GM19328 (cell line): ENCODE data around the gene SYTL1.

ENCODE experiments used
- ATAC-seq: cut with Tn5 transposase; IDR thresholded peaks from one replicate; pipeline ENCODE4 v1.9.1; 2021; ENCODE audit warnings: mild to moderate bottlenecking, moderate library complexity; ENCODE audit not compliant: unreplicated experiment

The SYTL1 gene

DNA sequence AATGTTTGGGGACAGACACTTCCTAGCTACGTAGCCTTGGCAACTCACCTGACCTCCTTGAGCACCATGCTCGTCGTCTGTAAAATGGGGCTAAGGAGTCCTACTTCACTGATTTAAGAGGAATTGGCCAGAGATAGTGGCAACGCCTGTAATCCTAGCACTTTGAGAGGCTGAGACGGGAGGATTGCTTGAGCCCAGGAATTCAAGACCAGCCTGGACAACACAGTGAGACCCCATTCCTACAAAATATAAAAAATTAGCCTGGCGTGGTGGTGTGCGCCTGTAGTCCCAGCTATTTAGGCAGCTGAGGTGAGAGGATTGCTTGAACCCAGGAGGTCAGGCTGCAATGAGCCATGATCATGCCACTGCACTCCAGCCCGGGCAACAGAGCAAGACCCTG, 4.5 kb downstream of the SYTL1 start:
- ATAC-seq, result no peak

DNA sequence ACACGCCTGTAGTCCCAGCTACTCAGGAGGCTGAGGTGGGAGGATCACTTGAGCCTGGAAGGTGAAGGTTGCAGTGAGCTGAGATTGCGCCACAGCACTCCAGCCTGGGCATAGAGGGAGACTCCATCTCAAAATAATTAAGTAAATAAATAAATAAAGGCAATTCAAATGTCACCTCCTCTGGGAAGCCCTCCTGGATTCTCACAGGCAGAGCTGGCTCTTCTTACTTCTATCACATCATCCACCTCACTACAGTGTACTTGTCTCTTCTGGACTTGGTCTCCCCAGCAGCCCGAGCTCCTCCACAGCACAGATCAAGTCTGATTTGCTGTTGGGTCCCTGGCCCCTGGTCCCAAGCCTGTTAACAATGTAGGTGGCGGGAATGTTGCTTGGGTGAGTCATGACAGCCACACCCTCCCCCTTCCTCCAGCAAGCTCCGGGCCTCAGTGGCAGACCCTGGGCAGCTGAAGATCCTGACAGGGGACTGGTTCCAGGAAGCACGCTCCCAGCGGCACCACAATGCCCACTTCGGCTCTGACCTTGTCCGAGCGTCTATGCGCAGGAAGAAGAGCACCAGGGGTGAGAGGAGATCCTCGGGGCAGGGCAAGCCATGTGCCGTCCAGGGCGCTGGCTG, 5.3 kb downstream of the SYTL1 start:
- ATAC-seq, result no peak

GRCh38 chr1:27348861-27349783, 7.3 kb downstream of the SYTL1 start:
- no peak for ATAC-seq

DNA sequence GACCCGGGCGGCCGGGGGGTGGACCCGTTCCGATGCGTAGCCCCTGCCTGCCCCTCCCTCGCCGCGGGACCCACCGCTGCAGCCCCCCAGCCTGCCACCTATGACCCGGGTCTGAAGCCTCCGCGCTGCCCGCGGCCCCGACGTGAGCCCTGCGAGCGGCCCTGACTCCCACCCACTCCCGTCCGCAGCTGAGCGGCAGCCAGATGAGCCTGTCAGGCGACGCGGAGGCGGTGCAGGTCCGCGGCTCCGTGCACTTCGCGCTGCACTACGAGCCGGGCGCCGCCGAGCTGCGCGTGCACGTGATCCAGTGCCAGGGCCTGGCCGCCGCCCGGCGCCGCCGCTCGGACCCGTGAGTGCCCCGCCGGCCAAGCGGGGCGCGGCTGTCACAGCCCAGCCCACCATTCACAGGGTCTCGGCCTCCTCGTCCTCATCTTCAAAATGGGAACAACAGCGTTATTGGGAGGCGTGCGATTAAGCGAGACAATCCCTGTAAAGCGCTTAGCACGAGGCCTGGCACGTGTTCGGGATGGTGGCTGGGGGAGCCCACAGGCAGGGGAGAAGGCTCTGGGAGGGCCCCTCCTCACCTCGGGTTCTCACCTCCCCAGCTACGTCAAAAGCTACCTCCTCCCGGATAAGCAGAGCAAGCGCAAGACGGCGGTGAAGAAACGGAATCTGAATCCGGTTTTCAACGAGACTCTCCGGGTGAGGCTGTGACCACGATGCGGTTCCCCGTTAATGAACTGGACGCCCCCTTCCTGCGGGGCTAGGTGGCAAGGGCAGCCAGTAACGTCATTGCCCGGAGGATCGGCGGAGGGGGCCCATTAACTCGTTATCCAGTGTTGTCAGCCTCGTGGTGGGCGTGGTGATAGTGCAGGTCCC, 8.2 kb downstream of the SYTL1 start:
- no peak for ATAC-seq

- ATAC-seq, result no peak
Observed at GRCh38 chr1:27350663-27351540, 9.1 kb downstream of the SYTL1 start.

DNA sequence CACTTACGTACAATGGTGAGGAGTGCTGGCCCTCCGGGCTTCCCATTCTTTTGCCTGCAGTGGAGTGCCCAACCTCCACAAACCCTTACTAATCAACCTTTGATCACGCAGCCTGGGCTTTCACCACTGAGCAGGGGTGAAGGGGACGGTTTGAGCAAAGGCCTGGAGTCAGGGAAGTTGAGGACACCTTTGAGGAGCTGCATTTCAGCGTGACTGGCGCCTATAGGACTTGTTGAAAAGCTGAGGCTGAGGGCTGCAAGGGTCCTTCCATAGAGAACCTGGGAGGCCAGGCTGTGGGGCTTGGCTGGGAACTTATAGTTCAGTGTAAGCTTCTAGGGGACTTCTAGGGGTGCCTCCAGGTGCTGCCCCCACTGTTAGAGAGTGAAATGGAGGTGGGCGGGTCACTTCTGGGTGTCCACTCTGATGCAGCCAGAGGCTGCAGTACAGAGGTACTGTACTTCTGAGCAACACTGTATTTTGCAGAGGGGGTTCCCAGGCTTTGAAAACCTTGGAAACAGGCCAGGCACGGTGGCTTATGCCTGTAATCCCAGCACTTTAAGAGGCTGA, 9.8 kb downstream of the SYTL1 start:
- no peak for ATAC-seq

DNA sequence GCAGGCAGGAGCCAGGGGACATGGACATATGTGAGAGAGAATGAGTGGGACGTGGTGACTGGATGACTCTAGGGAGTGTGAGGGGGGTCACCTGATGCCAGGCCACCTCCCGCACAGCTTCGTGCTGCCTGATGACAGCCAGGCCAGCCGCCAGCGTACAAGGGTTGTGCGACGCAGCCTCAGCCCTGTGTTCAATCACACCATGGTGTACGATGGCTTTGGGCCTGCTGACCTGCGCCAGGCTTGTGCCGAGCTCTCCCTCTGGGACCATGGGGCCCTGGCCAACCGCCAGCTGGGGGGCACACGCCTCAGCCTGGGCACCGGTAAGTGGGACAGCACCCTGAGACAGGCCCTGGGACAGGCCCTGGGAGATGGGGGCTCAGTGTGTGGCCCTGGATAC, 11.3 kb downstream of the SYTL1 start:
- ATAC-seq, result no peak

GRCh38 chr1:27353629-27354028, 11.8 kb downstream of the SYTL1 start:
- ATAC-seq, result no peak

- no peak for ATAC-seq
Observed at GRCh38 chr1:27355683-27356082, 13.9 kb downstream of the SYTL1 start.

DNA sequence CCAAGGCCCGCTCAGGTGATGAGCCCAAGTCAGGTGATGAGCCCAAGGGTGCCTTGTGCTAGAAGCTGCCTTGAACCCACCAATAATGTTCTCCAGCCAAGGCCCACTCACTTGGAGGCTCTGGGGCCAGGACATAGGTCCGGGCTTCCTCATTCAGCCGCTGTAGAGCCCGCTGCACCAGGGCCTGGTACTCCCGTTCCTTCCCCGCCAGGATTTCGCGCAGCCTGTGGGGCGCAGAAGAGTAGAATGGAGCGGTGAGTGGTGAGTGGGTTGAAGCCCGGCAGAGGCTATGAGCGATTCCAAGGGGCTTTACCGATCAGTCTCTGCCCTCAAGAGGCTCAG, 14.4 kb downstream of the SYTL1 start:
- no peak for ATAC-seq

- no peak for ATAC-seq
Observed at GRCh38 chr1:27356619-27357280, 14.9 kb downstream of the SYTL1 start.

DNA sequence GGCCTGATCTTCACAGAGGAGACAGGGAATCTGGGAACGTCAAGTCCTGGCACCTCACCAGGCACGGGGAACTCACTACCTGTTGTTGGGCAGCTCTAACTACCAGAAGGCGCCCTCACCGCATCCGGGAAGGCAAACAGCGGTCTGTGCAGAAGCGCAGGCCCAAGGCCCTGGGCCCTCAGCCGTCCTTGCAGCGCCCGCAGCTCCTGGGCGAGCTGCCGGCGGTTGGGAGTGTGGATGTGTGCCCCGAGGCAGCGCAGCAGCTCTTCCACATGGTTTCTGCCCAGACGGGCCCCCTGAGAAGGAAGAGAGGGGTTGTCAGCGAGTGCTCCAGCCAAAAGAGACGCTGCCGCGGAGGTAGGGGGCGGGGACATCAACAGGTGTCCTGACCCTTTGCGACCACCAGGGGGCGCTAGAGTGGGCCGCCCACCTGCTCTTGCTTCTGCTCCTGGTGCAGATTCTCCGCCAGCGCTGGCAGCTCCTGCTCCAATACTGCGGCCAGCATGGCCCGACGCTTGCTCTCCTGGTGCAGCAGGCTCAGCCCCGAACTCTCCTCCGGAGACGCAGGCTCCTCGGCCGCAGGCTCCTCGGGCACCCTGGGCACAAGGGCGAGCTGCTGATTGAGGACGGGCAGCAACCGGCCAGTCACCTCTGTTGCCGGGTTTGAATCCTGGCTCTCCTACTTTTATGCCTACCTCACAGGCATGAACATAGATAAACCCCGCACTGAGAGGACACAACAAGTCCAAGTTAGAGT, 15.6 kb downstream of the SYTL1 start:
- ATAC-seq, result no peak

DNA sequence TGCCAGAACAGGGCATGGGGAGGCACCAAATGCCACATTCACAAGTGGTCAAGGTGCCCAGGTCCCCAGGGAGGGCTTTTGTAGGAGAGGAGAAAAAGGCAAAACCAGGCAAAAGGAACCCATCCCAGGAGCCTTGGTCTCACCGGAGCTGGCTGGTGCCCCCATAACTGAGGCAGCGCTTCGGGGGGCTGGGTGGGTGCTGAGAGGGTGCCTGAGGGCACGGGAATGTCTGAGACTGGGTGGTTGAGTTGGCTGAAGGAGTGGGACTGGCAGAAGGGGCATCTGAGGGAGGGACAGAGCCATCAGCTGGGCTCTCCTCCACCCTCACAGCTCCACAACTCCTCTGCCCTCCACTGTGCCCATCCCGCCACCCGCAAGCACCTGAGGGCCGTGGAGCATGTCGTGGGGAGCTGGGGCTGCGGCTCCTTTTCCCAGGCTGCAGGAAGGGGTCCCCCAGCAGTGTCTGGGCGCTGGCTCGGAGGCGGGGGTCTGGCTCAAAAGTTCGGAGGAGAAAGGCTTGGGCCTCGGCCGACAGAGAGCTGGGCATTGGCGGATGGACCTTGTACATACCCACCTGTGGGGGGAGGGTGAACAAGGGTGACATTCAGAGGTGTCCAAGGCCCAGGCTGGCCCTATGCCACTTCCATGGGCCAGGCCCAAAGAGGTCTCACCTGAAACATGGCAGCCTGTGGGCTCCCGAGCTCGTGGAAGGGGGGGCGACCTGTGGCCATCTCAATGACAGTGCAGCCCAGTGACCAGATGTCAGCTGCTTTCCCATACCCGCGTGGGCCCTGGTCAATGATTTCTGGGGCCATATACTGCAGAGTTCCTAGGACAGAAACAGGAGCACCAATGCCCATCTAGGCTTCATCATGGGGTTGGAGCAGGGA, 16.5 kb downstream of the SYTL1 start:
- no peak for ATAC-seq

- ATAC-seq, result no peak
Observed at GRCh38 chr1:27358928-27359313, 17.1 kb downstream of the SYTL1 start.

GRCh38 chr1:27359822-27360158, 18.0 kb downstream of the SYTL1 start:
- ATAC-seq, result no peak

GRCh38 chr1:27360159-27361043, 18.6 kb downstream of the SYTL1 start:
- ATAC-seq, result no peak

GRCh38 chr1:27361044-27361402, 19.2 kb downstream of the SYTL1 start:
- ATAC-seq, result no peak
